AG09319 (cell line): ENCODE results near the gene RCAN2.

Experiments
- DNase-seq: peaks from one replicate; pipeline ENCODE4 v3.0.0-alpha.2; 2010; ENCODE audit warnings: low read depth; ENCODE audit errors: extremely low read depth
- CTCF ChIP-seq: IDR thresholded peaks from 2 replicates; pipeline ENCODE4 v1.5.1; 2011; ENCODE audit warnings: low read depth, mild to moderate bottlenecking, inconsistent platforms, low read length, moderate library complexity

RCAN2 gene

DNA sequence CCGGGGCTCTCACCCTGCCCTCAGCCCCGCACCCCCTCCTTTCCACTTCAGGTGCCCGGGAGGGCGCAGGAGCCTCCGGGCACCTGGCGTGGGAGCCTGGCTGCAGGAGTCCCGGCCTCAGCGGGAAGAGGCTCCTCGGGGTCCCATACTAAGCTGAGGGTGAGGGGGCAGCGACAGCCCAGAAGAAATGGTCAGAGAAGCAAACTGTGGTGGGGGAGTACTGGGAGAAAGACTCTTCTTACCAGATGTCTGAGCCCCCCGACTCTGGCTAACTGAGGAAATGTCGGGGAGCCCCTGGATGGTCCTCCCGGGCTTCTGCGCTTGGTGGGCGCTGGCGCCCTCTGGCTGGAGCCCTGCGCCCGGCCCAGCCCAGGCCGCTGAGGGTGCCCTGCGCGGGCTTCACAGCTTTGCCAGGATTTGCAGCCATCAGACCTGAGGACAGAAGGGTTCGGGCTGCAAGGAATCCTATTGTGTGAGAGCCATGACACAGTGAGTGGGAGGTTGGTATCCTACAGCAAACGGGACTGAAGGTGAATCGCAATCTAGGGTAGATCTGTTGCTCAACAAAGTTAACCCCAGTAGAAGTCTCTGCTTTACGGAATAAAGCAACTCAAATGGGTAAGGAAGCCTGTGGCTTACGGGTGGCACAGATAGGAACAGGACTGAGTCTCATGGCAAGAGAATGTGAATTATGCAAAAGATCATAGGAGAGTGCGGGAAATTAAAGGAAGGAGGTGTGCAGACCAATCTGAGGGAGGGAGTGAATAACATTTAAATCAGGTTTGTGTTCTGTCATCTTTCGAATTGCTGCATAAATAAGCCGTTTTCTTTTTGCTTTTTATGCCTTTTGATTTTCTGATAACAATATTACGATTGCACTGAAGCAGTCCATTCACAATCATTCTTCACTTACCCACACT lies 639 bp upstream of the RCAN2 start:
- TF ChIP-seq CTCF: peak; percentile 90
- no peak for DNase-seq

DNA sequence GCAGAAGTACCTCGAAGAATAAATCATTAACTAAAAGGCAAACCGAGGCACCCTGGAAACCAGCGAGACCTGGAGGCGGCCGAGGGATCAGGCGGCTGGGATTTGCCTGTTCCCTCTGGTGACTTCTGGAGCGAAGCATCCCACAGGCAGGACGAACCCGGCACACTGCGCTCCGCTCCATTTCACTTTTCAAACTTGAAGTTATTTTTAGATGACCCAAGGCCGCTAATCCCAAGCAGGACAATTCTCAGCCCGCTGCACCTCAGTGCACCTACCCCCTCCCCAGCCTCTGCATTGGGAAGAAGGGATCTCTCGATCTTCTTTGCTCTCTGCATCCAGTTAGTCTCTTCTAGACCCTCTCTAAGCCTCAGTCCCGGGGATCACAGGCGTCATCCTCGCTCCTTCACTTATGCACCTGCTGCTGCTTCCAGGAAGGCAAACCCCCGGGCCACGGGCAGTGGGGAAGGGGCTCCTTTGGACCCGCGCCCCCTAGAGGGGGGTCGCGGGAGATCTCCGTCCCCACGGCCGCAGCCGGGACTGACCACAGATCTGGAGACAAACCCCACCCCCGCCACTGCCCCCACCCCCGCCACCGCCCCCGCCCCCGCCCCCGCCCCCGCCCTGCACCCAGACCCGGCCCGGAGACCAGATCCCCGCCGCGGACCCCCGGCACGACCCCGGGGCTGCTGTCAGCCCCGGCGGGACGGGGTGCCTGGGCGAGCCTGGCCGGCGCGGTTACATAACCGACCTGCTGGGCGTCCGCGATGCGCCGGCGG lies 636 bp downstream of the RCAN2 start:
- TF ChIP-seq CTCF: peak; percentile 34
- DNase-seq: no peak

DNA sequence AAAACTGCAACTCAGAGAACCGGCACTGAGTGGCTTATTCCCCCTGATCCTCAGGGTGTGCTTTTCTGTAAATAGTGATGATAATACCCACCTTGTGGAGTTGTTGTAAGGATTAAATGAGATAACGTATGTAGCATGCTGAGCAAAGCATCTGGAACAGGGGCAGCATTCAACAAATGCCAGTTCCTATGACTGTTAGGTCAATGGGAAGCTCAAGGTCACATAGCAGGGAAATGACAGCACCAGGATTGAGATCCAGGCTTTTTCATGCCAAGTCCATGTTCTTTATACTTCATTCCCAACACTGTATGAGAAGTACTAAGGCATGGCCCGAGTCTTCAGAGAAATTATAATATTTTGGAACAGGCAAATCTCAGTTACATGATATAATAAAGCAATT lies 5.1 kb downstream of the RCAN2 start:
- no peak for TF ChIP-seq CTCF
- no peak for DNase-seq

- DNase-seq: no peak
- TF ChIP-seq CTCF: no peak
Measured at GRCh38 chr6:46484081-46484820, 7.0 kb downstream of the RCAN2 start.

- DNase-seq: no peak
- TF ChIP-seq CTCF: no peak
Measured at GRCh38 chr6:46476301-46476700, 14.9 kb downstream of the RCAN2 start.

GRCh38 chr6:46473881-46474280 lies 17.4 kb downstream of the RCAN2 start:
- no peak for TF ChIP-seq CTCF
- no peak for DNase-seq
